Measurements from ENCODE around the gene CDC14A.

GRCh38 chr1:100350787-100351094 lies 1.6 kb upstream of the CDC14A start:
- no peak for TF ChIP-seq CTCF (IDR thresholded peaks at IDR 0.05)
- TF ChIP-seq USF1 (IDR thresholded peaks at IDR 0.05; ENCODE audit: borderline replicate concordance, low read depth) = no peak
- TF ChIP-seq MXI1 (IDR thresholded peaks at IDR 0.05; ENCODE audit: low read depth, low read length) = no peak
- no peak for TF ChIP-seq FOXM1 (IDR thresholded peaks at IDR 0.05; ENCODE audit: low read depth)
- TF ChIP-seq GABPA (IDR thresholded peaks at IDR 0.05; ENCODE audit: low read depth) = no peak
- no peak for TF ChIP-seq NRF1 (IDR thresholded peaks at IDR 0.05; ENCODE audit: low read depth, low read length)
- no peak for TF ChIP-seq JUND (IDR thresholded peaks at IDR 0.05)
- TF ChIP-seq ZBTB33 (IDR thresholded peaks at IDR 0.05; ENCODE audit: borderline replicate concordance, low read depth) = no peak
- TF ChIP-seq SMC3 (IDR thresholded peaks at IDR 0.05; ENCODE audit: low read depth, low read length) = no peak
- no peak for TF ChIP-seq MAX (IDR thresholded peaks at IDR 0.05; ENCODE audit: low read depth)
- no peak for TF ChIP-seq YY1 (IDR thresholded peaks at IDR 0.05; ENCODE audit: low read depth)
- TF ChIP-seq RCOR1 (IDR thresholded peaks at IDR 0.05; ENCODE audit: low read length) = no peak
- no peak for TF ChIP-seq POLR2AphosphoS5 (IDR thresholded peaks at IDR 0.05; ENCODE audit: low read depth, low read length)

Measured in SK-N-SH (cell line).